ENCODE measurements around the gene IFNLR1.

The IFNLR1 gene

GRCh38 chr1:24164004-24164403 is 23.1 kb downstream of the IFNLR1 start:
- TF ChIP-seq BACH2 (CRISPR knock-in tag; IDR thresholded peaks at IDR 0.05; ENCODE audit: borderline replicate concordance) (no peak), CSDC2 (CRISPR knock-in tag; IDR thresholded peaks at IDR 0.05) (no peak), ARNTL (CRISPR knock-in tag; IDR thresholded peaks at IDR 0.05; ENCODE audit: borderline replicate concordance, low read depth) (no peak), TOX (CRISPR knock-in tag; IDR thresholded peaks at IDR 0.05; ENCODE audit: borderline replicate concordance) (no peak), ZFP3 (CRISPR knock-in tag; IDR thresholded peaks at IDR 0.05) (no peak), RARB (CRISPR knock-in tag; IDR thresholded peaks at IDR 0.05) (no peak), PPARA (CRISPR knock-in tag; IDR thresholded peaks at IDR 0.05; ENCODE audit: borderline replicate concordance) (no peak), ZNF565 (CRISPR knock-in tag; conservative IDR thresholded peaks at IDR 0.05; ENCODE audit: low read depth) (no peak), CREB5 (CRISPR knock-in tag; IDR thresholded peaks at IDR 0.05; ENCODE audit: low read depth) (no peak), ZFP30 (CRISPR knock-in tag; IDR thresholded peaks at IDR 0.05) (no peak), PATZ1 (CRISPR knock-in tag; IDR thresholded peaks at IDR 0.05; ENCODE audit: borderline replicate concordance) (no peak), ISL1 (CRISPR knock-in tag; IDR thresholded peaks at IDR 0.05) (no peak), SNAI2 (CRISPR knock-in tag; IDR thresholded peaks at IDR 0.05) (no peak), ZC3H10 (CRISPR knock-in tag; IDR thresholded peaks at IDR 0.05) (no peak), OSR1 (CRISPR knock-in tag; IDR thresholded peaks at IDR 0.05) (no peak), POU6F1 (CRISPR knock-in tag; IDR thresholded peaks at IDR 0.05; ENCODE audit: borderline replicate concordance, low read depth) (no peak), GLIS3 (CRISPR knock-in tag; IDR thresholded peaks at IDR 0.05) (no peak), ZNF8 (CRISPR knock-in tag; IDR thresholded peaks at IDR 0.05) (no peak)
- TF ChIP-seq, protein P1, sequence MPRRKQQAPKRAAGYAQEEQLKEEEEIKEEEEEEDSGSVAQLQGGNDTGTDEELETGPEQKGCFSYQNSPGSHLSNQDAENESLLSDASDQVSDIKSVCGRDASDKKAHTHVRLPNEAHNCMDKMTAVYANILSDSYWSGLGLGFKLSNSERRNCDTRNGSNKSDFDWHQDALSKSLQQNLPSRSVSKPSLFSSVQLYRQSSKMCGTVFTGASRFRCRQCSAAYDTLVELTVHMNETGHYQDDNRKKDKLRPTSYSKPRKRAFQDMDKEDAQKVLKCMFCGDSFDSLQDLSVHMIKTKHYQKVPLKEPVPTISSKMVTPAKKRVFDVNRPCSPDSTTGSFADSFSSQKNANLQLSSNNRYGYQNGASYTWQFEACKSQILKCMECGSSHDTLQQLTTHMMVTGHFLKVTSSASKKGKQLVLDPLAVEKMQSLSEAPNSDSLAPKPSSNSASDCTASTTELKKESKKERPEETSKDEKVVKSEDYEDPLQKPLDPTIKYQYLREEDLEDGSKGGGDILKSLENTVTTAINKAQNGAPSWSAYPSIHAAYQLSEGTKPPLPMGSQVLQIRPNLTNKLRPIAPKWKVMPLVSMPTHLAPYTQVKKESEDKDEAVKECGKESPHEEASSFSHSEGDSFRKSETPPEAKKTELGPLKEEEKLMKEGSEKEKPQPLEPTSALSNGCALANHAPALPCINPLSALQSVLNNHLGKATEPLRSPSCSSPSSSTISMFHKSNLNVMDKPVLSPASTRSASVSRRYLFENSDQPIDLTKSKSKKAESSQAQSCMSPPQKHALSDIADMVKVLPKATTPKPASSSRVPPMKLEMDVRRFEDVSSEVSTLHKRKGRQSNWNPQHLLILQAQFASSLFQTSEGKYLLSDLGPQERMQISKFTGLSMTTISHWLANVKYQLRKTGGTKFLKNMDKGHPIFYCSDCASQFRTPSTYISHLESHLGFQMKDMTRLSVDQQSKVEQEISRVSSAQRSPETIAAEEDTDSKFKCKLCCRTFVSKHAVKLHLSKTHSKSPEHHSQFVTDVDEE (CRISPR knock-in tag; IDR thresholded peaks at IDR 0.05), result no peak
- ATAC-seq, result no peak

- TF ChIP-seq PATZ1 (CRISPR knock-in tag; IDR thresholded peaks at IDR 0.05; ENCODE audit: borderline replicate concordance) (no peak), TOX (CRISPR knock-in tag; IDR thresholded peaks at IDR 0.05; ENCODE audit: borderline replicate concordance) (no peak), ARNTL (CRISPR knock-in tag; IDR thresholded peaks at IDR 0.05; ENCODE audit: borderline replicate concordance, low read depth) (no peak), ZNF70 (CRISPR knock-in tag; IDR thresholded peaks at IDR 0.05) (no peak), ZNF8 (CRISPR knock-in tag; IDR thresholded peaks at IDR 0.05) (no peak), RARB (CRISPR knock-in tag; IDR thresholded peaks at IDR 0.05) (no peak), TCF4 (CRISPR knock-in tag; IDR thresholded peaks at IDR 0.05; ENCODE audit: borderline replicate concordance) (no peak), GLIS3 (CRISPR knock-in tag; IDR thresholded peaks at IDR 0.05) (no peak)
- ATAC-seq, result no peak
These were observed 24.9 kb downstream of the IFNLR1 start for GRCh38 chr1:24162201-24162600.

GRCh38 chr1:24161270-24161669 is 25.8 kb downstream of the IFNLR1 start:
- ATAC-seq, result peak; percentile 29; the same call in 1 of the 3 replicates
- TF ChIP-seq CREB5 (CRISPR knock-in tag; IDR thresholded peaks at IDR 0.05; ENCODE audit: low read depth) (no peak), ESRRG (CRISPR knock-in tag; IDR thresholded peaks at IDR 0.05) (no peak), TCF4 (CRISPR knock-in tag; IDR thresholded peaks at IDR 0.05; ENCODE audit: borderline replicate concordance) (no peak), ISL1 (CRISPR knock-in tag; IDR thresholded peaks at IDR 0.05) (no peak), ZNF8 (CRISPR knock-in tag; IDR thresholded peaks at IDR 0.05) (no peak), CSDC2 (CRISPR knock-in tag; IDR thresholded peaks at IDR 0.05) (no peak), POU6F1 (CRISPR knock-in tag; IDR thresholded peaks at IDR 0.05; ENCODE audit: borderline replicate concordance, low read depth) (no peak), RARB (CRISPR knock-in tag; IDR thresholded peaks at IDR 0.05) (no peak)
- TF ChIP-seq, protein P1 (CRISPR knock-in tag; IDR thresholded peaks at IDR 0.05), result no peak

Measured in SK-N-SH treated with all-trans-retinoic acid at 6 μM for 48 hours (cell line).